GM12892 (cell line): ENCODE results near the gene MIXL1.
"Not testable (repeated sequence)": the region's sequence is repeated elsewhere in the genome, so short reads cannot be mapped to it uniquely, and the experiment has no call there.

Experiments
- DNase-seq: peaks from one replicate; pipeline ENCODE4 v3.0.0; 2011; ENCODE audit not compliant: insufficient read length
- FAIRE-seq: peaks from 2 replicates; lab custom pipeline; 2011; peaks lifted over from hg19 to GRCh38; lab: Jason Lieb, UNC
- POLR2A ChIP-seq: IDR thresholded peaks from 2 replicates; pipeline ENCODE4 v1.6.1; 2011; ENCODE audit warnings: low read depth, low read length, control low read depth
- POLR2AphosphoS5 ChIP-seq: IDR thresholded peaks from 2 replicates; pipeline ENCODE4 v1.6.1; 2011; ENCODE audit warnings: low read depth, low read length, control low read depth
- TAF1 ChIP-seq: IDR thresholded peaks from 2 replicates; pipeline ENCODE4 v1.6.1; 2011; ENCODE audit warnings: low read depth, mild to moderate bottlenecking, control low read depth, low read length, borderline replicate concordance

The MIXL1 gene

GRCh38 chr1:226261818-226262217 lies 38.4 kb downstream of the MIXL1 start:
- FAIRE-seq (no peak), DNase-seq (no peak)
- no peak for TF ChIP-seq POLR2A
- TF ChIP-seq POLR2AphosphoS5 = no peak
- TF ChIP-seq TAF1 = no peak

DNA sequence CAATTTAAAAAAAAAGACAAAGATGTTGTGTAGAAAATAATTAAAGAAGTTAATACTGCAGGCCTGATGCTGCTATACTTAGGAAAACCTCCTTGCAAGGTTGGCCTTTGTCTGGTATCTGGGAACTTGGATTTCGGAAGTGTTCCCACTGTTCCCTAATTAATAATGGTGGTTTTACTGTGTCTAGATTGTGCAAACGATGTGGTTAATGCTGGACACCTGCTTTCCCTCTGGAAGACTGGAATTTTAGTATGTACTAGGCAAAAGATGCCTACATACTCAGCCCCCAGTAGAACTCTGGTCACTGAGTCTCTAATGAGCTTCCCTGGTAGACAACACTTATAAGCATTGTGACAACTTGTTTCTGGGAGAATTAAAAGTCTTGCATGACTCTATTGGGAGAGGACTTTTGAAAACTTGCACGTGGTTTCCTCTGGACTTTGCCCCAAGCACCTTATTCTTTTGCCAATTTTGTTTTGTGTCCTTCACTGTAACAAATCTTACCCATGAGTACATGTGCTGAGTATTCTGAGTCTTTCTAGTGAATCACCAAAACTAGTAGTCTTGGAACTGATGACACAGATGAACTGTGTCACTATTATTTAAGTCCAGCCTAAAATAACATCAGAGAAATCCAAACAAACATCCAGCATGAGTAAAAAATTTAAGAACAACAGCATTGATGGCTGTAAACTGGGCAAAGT lies 45.1 kb downstream of the MIXL1 start:
- DNase-seq = no peak

DNA sequence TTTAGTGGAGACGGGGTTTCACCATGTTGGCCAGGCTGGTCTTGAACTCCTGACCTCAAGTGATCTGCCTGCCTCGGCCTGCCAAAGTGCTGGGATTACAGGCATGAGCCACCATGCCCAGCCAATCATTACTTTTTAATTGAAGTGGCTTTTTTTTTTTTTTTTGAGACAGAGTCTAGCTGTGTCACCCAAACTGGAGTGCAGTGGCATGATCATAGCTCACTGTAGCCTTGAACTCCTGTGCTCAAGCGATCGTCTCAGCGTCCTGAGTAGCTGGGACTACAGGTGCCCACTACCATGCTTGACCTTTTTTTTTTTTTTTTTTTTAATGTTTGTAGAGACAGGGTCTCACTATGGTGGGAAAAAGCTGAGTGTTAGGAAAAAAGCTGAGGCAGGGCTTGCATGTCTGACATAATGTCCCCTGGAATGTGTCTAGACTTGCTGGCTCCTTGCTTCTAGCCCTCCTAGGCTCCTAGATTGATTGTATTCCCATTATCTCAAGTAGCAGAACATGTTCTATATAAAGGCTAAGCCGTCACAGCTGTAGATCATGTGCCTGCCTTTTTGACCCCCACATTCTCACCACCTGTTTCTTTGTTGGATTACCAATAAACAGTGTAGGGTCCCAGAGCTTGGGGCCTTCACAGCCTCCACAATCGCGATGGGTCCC lies 48.9 kb downstream of the MIXL1 start:
- FAIRE-seq = not testable (repeated sequence)

More for the DNA sequence above, 45.1 kb downstream of the MIXL1 start:
- no peak for FAIRE-seq
- TF ChIP-seq POLR2AphosphoS5 = no peak
- TF ChIP-seq TAF1 = no peak
- no peak for TF ChIP-seq POLR2A

DNA sequence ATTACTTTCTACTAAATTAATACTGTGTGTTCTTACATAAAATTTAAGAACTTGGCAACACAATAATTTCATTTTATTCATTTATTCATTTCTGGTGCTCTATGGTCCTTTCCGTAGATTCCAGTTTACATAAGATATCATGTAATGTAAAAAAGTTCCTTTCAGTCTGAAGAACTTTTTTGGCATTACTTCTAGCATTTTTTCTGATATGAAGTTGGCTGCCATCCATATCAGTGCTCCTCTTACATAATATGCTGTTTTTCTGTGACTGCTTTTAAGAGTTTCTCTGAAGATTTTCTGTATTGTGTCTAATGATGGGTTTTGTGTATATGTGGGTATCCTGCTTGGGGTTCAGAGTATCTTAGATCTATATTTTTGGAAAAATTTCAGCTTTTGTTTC lies 50.7 kb downstream of the MIXL1 start:
- DNase-seq (no peak), FAIRE-seq (no peak)
- TF ChIP-seq TAF1 = no peak
- no peak for TF ChIP-seq POLR2A
- TF ChIP-seq POLR2AphosphoS5 = no peak

More for the DNA sequence above, 48.9 kb downstream of the MIXL1 start:
- not testable (repeated sequence) for DNase-seq

GRCh38 chr1:226276077-226276682 lies 52.7 kb downstream of the MIXL1 start:
- no peak for FAIRE-seq

More at GRCh38 chr1:226276077-226276682, 52.7 kb downstream of the MIXL1 start:
- TF ChIP-seq POLR2AphosphoS5 = no peak
- no peak for TF ChIP-seq TAF1
- TF ChIP-seq POLR2A = no peak
- no peak for DNase-seq
